ENCODE data around the gene SYT4. TPM values are rescaled to one million over a fixed set of nuclear protein-coding genes. Genes with fewer than 3 reads are reported as not detected.

The SYT4 gene
- total RNA-seq: not detected
- total RNA-seq (2013): not detected

GRCh38 chr18:43277164-43277600 lies at the start of gene SYT4:
Gene SYT4 (minus strand): TSS chr18:43277490. CDS start chr18:43277281, 209 bp downstream.
- peaks cover 0 to 10% of the 10 kb centered on the region in 2 donors for H3K27me3 Mint-ChIP-seq (ENCODE audit: low read depth in 2 of 2)
- H3K9me3 Mint-ChIP-seq: peaks cover 0 to 3% of the 10 kb centered on the region in 2 donors
- 6% methylated on average over 20 of the region's 20 CpGs for WGBS (ENCODE audit: insufficient coverage)
- Histone ChIP-seq H3K27ac (ENCODE audit: low read length) (no peak within 1 kb of the TSS), H3K4me3 (ENCODE audit: low read length) (no peak within 1 kb of the TSS), H3K9me3 (ENCODE audit: control insufficient read depth, insufficient read depth, low read length) (no peaks in the 10 kb centered on the region), H3K27me3 (ENCODE audit: control insufficient read depth, insufficient read depth, low read length) (no peaks in the 10 kb centered on the region), H3K4me1 (ENCODE audit: control insufficient read depth, insufficient read depth, low read length) (no peaks in the 10 kb centered on the region), H3K36me3 (ENCODE audit: control insufficient read depth, insufficient read depth, low read length) (no peaks in the 10 kb centered on the region)
- no peaks in the 10 kb centered on the region for H3K36me3 Mint-ChIP-seq
- ATAC-seq (no peak), DNase-seq (no peak)
- no peak within 1 kb of the TSS for H3K4me3 Mint-ChIP-seq
- intact Hi-C loops (cut with micrococcal nuclease): no loop called here
- TF ChIP-seq CTCF (IDR thresholded peaks at IDR 0.05): no peak
- no peaks in the 10 kb centered on the region for H3K4me1 Mint-ChIP-seq
- no peak within 1 kb of the TSS for H3K27ac Mint-ChIP-seq

GRCh38 chr18:43322132-43322531 lies 44.8 kb upstream of the SYT4 start:
- no peak overlapping the region for H3K4me3 Mint-ChIP-seq
- Histone ChIP-seq H3K4me3 (ENCODE audit: low read length) (no peak overlapping the region), H3K27ac (ENCODE audit: low read length) (no peak overlapping the region), H3K4me1 (ENCODE audit: control insufficient read depth, insufficient read depth, low read length) (no peaks in the 10 kb centered on the region), H3K36me3 (ENCODE audit: control insufficient read depth, insufficient read depth, low read length) (no peaks in the 10 kb centered on the region), H3K9me3 (ENCODE audit: control insufficient read depth, insufficient read depth, low read length) (no peaks in the 10 kb centered on the region), H3K27me3 (ENCODE audit: control insufficient read depth, insufficient read depth, low read length) (no peaks in the 10 kb centered on the region)
- H3K27ac Mint-ChIP-seq: no peak overlapping the region
- WGBS (ENCODE audit: insufficient coverage): 93% methylated on average over 1 of the region's 1 CpG
- H3K4me1 Mint-ChIP-seq: no peaks in the 10 kb centered on the region
- TF ChIP-seq CTCF (IDR thresholded peaks at IDR 0.05): no peak
- intact Hi-C loops (cut with micrococcal nuclease): no loop called here
- peaks cover 2 to 3% of the 10 kb centered on the region in 2 donors for H3K9me3 Mint-ChIP-seq
- no peaks in the 10 kb centered on the region for H3K36me3 Mint-ChIP-seq
- no peak for DNase-seq
- H3K27me3 Mint-ChIP-seq (ENCODE audit: low read depth in 2 of 2): no peaks in the 10 kb centered on the region
- ATAC-seq: no peak

- Mint-ChIP-seq H3K9me3 (peaks cover 0 to 7% of the 10 kb centered on the region in 2 donors), H3K36me3 (no peaks in the 10 kb centered on the region), H3K27ac (no peak overlapping the region), H3K4me1 (no peaks in the 10 kb centered on the region), H3K4me3 (no peak overlapping the region), H3K27me3 (ENCODE audit: low read depth in 2 of 2) (no peaks in the 10 kb centered on the region)
- Histone ChIP-seq H3K36me3 (ENCODE audit: control insufficient read depth, insufficient read depth, low read length) (no peaks in the 10 kb centered on the region), H3K27ac (ENCODE audit: low read length) (no peak overlapping the region), H3K9me3 (ENCODE audit: control insufficient read depth, insufficient read depth, low read length) (no peaks in the 10 kb centered on the region), H3K4me1 (ENCODE audit: control insufficient read depth, insufficient read depth, low read length) (no peaks in the 10 kb centered on the region), H3K4me3 (ENCODE audit: low read length) (no peak overlapping the region), H3K27me3 (ENCODE audit: control insufficient read depth, insufficient read depth, low read length) (no peaks in the 10 kb centered on the region)
- TF ChIP-seq CTCF (IDR thresholded peaks at IDR 0.05): no peak
- DNase-seq (no peak), ATAC-seq (no peak)
- intact Hi-C loops (cut with micrococcal nuclease): no loop called here
- 100% methylated on average over 1 of the region's 3 CpGs for WGBS (ENCODE audit: insufficient coverage)
Observed at GRCh38 chr18:43314941-43315340, 37.7 kb upstream of the SYT4 start.

GRCh38 chr18:43312891-43313290 lies 35.6 kb upstream of the SYT4 start:
- H3K36me3 ChIP-seq (ENCODE audit: control insufficient read depth, insufficient read depth, low read length): no peaks in the 10 kb centered on the region
- Mint-ChIP-seq H3K9me3 (peaks cover 0 to 7% of the 10 kb centered on the region in 2 donors), H3K27ac (no peak overlapping the region), H3K4me3 (no peak overlapping the region), H3K36me3 (no peaks in the 10 kb centered on the region), H3K27me3 (ENCODE audit: low read depth in 2 of 2) (no peaks in the 10 kb centered on the region), H3K4me1 (no peaks in the 10 kb centered on the region)
- TF ChIP-seq CTCF (IDR thresholded peaks at IDR 0.05): no peak
- intact Hi-C loops (cut with micrococcal nuclease): no loop called here
- no CpG with 5 or more reads among the region's 1 CpG for WGBS (ENCODE audit: insufficient coverage)
- ATAC-seq (no peak), DNase-seq (no peak)
- H3K4me1 ChIP-seq (ENCODE audit: control insufficient read depth, insufficient read depth, low read length): no peaks in the 10 kb centered on the region
- H3K9me3 ChIP-seq (ENCODE audit: control insufficient read depth, insufficient read depth, low read length): no peaks in the 10 kb centered on the region
- no peak overlapping the region for H3K4me3 ChIP-seq (ENCODE audit: low read length)
- no peak overlapping the region for H3K27ac ChIP-seq (ENCODE audit: low read length)
- H3K27me3 ChIP-seq (ENCODE audit: control insufficient read depth, insufficient read depth, low read length): no peaks in the 10 kb centered on the region
